GM23338 (cell line): ENCODE results near the gene OOEP.

ENCODE experiments used
- CREB1 ChIP-seq: fragments of 250-450 bp; sonication (Bioruptor Pico); IDR thresholded peaks from 2 replicates; pipeline ENCODE4 v1.5.0; 2020; ENCODE audit warnings: low read depth, mild to moderate bottlenecking, moderate library complexity
- EZH2 ChIP-seq: fragments of 200-600 bp; sonication (generic); IDR thresholded peaks from one replicate; pipeline ENCODE4 v1.8.0; 2017; ENCODE audit warnings: antibody characterized with exemption, mild to moderate bottlenecking, low read depth; ENCODE audit not compliant: unreplicated experiment
- EZH2phosphoT487 ChIP-seq: fragments of 200-600 bp; sonication (generic); IDR thresholded peaks from one replicate; pipeline ENCODE4 v1.8.1; 2018; ENCODE audit warnings: antibody characterized with exemption; ENCODE audit not compliant: unreplicated experiment
- JUNB ChIP-seq: IDR thresholded peaks from one replicate; pipeline ENCODE4 v1.6.1; 2016; ENCODE audit warnings: antibody characterized with exemption; ENCODE audit not compliant: unreplicated experiment
- NANOG ChIP-seq: IDR thresholded peaks from 2 replicates; pipeline ENCODE4 v1.6.1; 2016; ENCODE audit warnings: antibody characterized with exemption, borderline replicate concordance
- POLR2AphosphoS5 ChIP-seq: IDR thresholded peaks from 2 replicates; pipeline ENCODE4 v1.6.1; 2016; ENCODE audit warnings: antibody characterized with exemption, low read depth
- ZNF331 ChIP-seq: fragments of 250-450 bp; sonication (Bioruptor Pico); IDR thresholded peaks from 2 replicates; pipeline ENCODE4 v1.5.0; 2020; ENCODE audit warnings: low read depth, mild to moderate bottlenecking, moderate library complexity
- TF ChIP-seq, protein P1 (sequence below), 2 experiments: fragments of 200-600 bp in 1 of 2; sonication (generic) in 1 of 2; conservative IDR thresholded peaks; 2 replicates each; pipeline versions ENCODE4 v1.5.1 to v1.6.1; 2016 to 2017; ENCODE audit warnings: antibody characterized with exemption in 2 of 2, low read depth in 2 of 2, mild to moderate bottlenecking in 2 of 2, moderate library complexity in 1 of 2
- TF ChIP-seq, protein P2 (sequence below): IDR thresholded peaks from 2 replicates; pipeline ENCODE4 v1.6.1; 2016; ENCODE audit warnings: antibody characterized with exemption
- TF ChIP-seq, protein P3 (sequence below): IDR thresholded peaks from one replicate; pipeline ENCODE4 v1.6.1; 2018; ENCODE audit warnings: antibody characterized with exemption; ENCODE audit not compliant: unreplicated experiment

DNA sequence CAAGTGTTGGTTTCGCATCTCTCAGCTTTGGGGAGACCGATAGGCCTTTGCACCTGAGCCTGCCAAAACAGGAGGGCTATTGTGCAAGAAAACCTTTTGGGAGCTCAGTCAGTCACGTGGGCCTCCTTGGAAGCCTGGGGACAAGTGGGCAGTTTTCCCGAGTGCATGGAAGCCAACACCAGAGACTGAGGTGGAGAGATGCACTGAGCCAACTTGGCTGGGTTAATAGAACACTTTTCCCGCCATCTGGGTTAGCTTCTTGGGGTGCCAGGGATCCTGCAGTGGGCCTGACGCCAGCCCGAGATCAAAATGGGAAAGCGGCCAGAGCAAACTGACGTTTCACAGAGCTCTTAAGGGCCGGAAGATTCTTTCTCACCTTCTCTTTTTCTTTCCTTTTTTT, 2.8 kb upstream of the OOEP start:
- TF ChIP-seq, protein P1, sequence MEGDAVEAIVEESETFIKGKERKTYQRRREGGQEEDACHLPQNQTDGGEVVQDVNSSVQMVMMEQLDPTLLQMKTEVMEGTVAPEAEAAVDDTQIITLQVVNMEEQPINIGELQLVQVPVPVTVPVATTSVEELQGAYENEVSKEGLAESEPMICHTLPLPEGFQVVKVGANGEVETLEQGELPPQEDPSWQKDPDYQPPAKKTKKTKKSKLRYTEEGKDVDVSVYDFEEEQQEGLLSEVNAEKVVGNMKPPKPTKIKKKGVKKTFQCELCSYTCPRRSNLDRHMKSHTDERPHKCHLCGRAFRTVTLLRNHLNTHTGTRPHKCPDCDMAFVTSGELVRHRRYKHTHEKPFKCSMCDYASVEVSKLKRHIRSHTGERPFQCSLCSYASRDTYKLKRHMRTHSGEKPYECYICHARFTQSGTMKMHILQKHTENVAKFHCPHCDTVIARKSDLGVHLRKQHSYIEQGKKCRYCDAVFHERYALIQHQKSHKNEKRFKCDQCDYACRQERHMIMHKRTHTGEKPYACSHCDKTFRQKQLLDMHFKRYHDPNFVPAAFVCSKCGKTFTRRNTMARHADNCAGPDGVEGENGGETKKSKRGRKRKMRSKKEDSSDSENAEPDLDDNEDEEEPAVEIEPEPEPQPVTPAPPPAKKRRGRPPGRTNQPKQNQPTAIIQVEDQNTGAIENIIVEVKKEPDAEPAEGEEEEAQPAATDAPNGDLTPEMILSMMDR (conservative IDR thresholded peaks at IDR 0.05; ENCODE audit: low read depth in 2 of 2) = no peak
- TF ChIP-seq CREB1 (CRISPR knock-in tag) (no peak), EZH2 (no peak), POLR2AphosphoS5 (no peak), JUNB (no peak), NANOG (no peak), ZNF331 (no peak), EZH2phosphoT487 (no peak)
- TF ChIP-seq, protein P2, sequence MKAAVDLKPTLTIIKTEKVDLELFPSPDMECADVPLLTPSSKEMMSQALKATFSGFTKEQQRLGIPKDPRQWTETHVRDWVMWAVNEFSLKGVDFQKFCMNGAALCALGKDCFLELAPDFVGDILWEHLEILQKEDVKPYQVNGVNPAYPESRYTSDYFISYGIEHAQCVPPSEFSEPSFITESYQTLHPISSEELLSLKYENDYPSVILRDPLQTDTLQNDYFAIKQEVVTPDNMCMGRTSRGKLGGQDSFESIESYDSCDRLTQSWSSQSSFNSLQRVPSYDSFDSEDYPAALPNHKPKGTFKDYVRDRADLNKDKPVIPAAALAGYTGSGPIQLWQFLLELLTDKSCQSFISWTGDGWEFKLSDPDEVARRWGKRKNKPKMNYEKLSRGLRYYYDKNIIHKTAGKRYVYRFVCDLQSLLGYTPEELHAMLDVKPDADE = no peak
- TF ChIP-seq, protein P3, sequence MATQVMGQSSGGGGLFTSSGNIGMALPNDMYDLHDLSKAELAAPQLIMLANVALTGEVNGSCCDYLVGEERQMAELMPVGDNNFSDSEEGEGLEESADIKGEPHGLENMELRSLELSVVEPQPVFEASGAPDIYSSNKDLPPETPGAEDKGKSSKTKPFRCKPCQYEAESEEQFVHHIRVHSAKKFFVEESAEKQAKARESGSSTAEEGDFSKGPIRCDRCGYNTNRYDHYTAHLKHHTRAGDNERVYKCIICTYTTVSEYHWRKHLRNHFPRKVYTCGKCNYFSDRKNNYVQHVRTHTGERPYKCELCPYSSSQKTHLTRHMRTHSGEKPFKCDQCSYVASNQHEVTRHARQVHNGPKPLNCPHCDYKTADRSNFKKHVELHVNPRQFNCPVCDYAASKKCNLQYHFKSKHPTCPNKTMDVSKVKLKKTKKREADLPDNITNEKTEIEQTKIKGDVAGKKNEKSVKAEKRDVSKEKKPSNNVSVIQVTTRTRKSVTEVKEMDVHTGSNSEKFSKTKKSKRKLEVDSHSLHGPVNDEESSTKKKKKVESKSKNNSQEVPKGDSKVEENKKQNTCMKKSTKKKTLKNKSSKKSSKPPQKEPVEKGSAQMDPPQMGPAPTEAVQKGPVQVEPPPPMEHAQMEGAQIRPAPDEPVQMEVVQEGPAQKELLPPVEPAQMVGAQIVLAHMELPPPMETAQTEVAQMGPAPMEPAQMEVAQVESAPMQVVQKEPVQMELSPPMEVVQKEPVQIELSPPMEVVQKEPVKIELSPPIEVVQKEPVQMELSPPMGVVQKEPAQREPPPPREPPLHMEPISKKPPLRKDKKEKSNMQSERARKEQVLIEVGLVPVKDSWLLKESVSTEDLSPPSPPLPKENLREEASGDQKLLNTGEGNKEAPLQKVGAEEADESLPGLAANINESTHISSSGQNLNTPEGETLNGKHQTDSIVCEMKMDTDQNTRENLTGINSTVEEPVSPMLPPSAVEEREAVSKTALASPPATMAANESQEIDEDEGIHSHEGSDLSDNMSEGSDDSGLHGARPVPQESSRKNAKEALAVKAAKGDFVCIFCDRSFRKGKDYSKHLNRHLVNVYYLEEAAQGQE = no peak
